HEK293T (cell line): Measurements from ENCODE around the gene RNF212.

Experiments used
- CTCF ChIA-PET: fragments of 350-600 bp; formaldehyde crosslinking; extraction: SDS; loops from one replicate; lab custom pipeline; 2021; ENCODE audit warnings: antibody characterized with exemption, inconsistent platforms; lab: Yijun Ruan, JAX
- POLR2A ChIA-PET: fragments of 350-600 bp; formaldehyde crosslinking; extraction: SDS; loops from one replicate; lab custom pipeline; 2020; ENCODE audit warnings: antibody characterized with exemption, inconsistent platforms; lab: Yijun Ruan, JAX
- DNase-seq: peaks from one replicate; pipeline ENCODE4 v3.0.0; 2012; ENCODE audit warnings: mixed read lengths; ENCODE audit errors: extremely low spot score
- ARNT ChIP-seq: fragments of 450-650 bp; IDR thresholded peaks from 2 replicates; pipeline ENCODE4 v1.6.1; 2017; ENCODE audit warnings: mild to moderate bottlenecking
- BHLHE40 ChIP-seq: fragments of 450-650 bp; IDR thresholded peaks from 2 replicates; pipeline ENCODE4 v1.6.1; 2016; ENCODE audit warnings: mild to moderate bottlenecking, moderate library complexity, borderline replicate concordance
- CTBP1 ChIP-seq: fragments of 450-650 bp; IDR thresholded peaks from 2 replicates; pipeline ENCODE4 v1.6.1; 2016; ENCODE audit warnings: borderline replicate concordance
- ELF4 ChIP-seq: fragments of 450-650 bp; IDR thresholded peaks from 2 replicates; pipeline ENCODE4 v1.6.1; 2017; ENCODE audit warnings: antibody characterized with exemption
- FOXA1 ChIP-seq: fragments of 450-650 bp; IDR thresholded peaks from 2 replicates; pipeline ENCODE4 v1.6.1; 2016; ENCODE audit warnings: mild to moderate bottlenecking
- FOXK2 ChIP-seq: fragments of 450-650 bp; IDR thresholded peaks from 2 replicates; pipeline ENCODE4 v1.6.1; 2016; ENCODE audit warnings: mild to moderate bottlenecking
- FOXM1 ChIP-seq: fragments of 450-650 bp; IDR thresholded peaks from 2 replicates; pipeline ENCODE4 v1.6.1; 2017; ENCODE audit warnings: mild to moderate bottlenecking, borderline replicate concordance
- HDGF ChIP-seq: fragments of 450-650 bp; IDR thresholded peaks from 2 replicates; pipeline ENCODE4 v1.6.1; 2017; ENCODE audit warnings: antibody characterized with exemption, borderline replicate concordance
- L3MBTL2 ChIP-seq: fragments of 450-650 bp; conservative IDR thresholded peaks from 2 replicates; pipeline ENCODE4 v1.6.1; 2016; ENCODE audit warnings: mild to moderate bottlenecking
- LEF1 ChIP-seq: fragments of 450-650 bp; IDR thresholded peaks from 2 replicates; pipeline ENCODE4 v1.6.1; 2017; ENCODE audit warnings: mild to moderate bottlenecking, borderline replicate concordance
- NFRKB ChIP-seq: fragments of 450-650 bp; IDR thresholded peaks from 2 replicates; pipeline ENCODE4 v1.6.1; 2016; ENCODE audit warnings: mild to moderate bottlenecking, moderate library complexity
- PKNOX1 ChIP-seq: fragments of 450-650 bp; IDR thresholded peaks from 2 replicates; pipeline ENCODE4 v1.6.1; 2016
- SP1 ChIP-seq: fragments of 450-650 bp; IDR thresholded peaks from 2 replicates; pipeline ENCODE4 v1.6.1; 2017
- SUZ12 ChIP-seq: fragments of 450-650 bp; IDR thresholded peaks from 2 replicates; pipeline ENCODE4 v1.6.1; 2016; ENCODE audit warnings: mild to moderate bottlenecking
- TARDBP ChIP-seq: fragments of 450-650 bp; IDR thresholded peaks from 2 replicates; pipeline ENCODE4 v1.6.1; 2016
- ZNF384 ChIP-seq: fragments of 450-650 bp; IDR thresholded peaks from 2 replicates; pipeline ENCODE4 v1.6.1; 2016

Gene RNF212

GRCh38 chr4:1113311-1114009, at the start of gene RNF212:
Gene RNF212 (minus strand): TSS chr4:1113564. CDS start chr4:1113464, 100 bp downstream.
- POLR2A ChIA-PET: no interaction called here
- CTCF ChIA-PET: no interaction called here
- TF ChIP-seq FOXM1 (no peak), ZNF384 (no peak), BHLHE40 (no peak), TARDBP (no peak), NFRKB (no peak), SUZ12 (no peak), FOXK2 (no peak), CTBP1 (no peak), SP1 (no peak), L3MBTL2 (no peak), ELF4 (no peak), FOXA1 (no peak), PKNOX1 (no peak)
- no peak for DNase-seq

GRCh38 chr4:1160351-1160750, 47.0 kb upstream of the RNF212 start:
- CTCF ChIA-PET: no interaction called here
- TF ChIP-seq HDGF: no peak
- no peak for TF ChIP-seq SUZ12
- TF ChIP-seq TARDBP: no peak
- no peak for TF ChIP-seq BHLHE40
- no peak for TF ChIP-seq ZNF384
- no peak for TF ChIP-seq FOXM1
- TF ChIP-seq CTBP1: no peak
- POLR2A ChIA-PET: no interaction called here
- DNase-seq: no peak

- no peak for DNase-seq
- TF ChIP-seq ZNF384: no peak
- TF ChIP-seq SUZ12: no peak
- TF ChIP-seq LEF1: no peak
- no peak for TF ChIP-seq HDGF
- ChIA-PET CTCF (interaction anchor here (0.7 kb wide), 1 partner anchor 12 kb away, joined by 3 read pairs; no protein-coding TSS in a partner anchor), POLR2A (no interaction called here)
These were observed 42.7 kb upstream of the RNF212 start for GRCh38 chr4:1156069-1156468.

- DNase-seq: no peak
- POLR2A ChIA-PET: no interaction called here
- CTCF ChIA-PET: interaction anchor here (0.7 kb wide), 1 partner anchor 12 kb away, joined by 3 read pairs; no protein-coding TSS in a partner anchor
- no peak for TF ChIP-seq FOXA1
- TF ChIP-seq ZNF384: no peak
- no peak for TF ChIP-seq HDGF
- no peak for TF ChIP-seq ARNT
- no peak for TF ChIP-seq BHLHE40
- TF ChIP-seq FOXM1: no peak
- TF ChIP-seq TARDBP: no peak
- TF ChIP-seq SP1: no peak
- TF ChIP-seq LEF1: no peak
- no peak for TF ChIP-seq PKNOX1
- TF ChIP-seq ELF4: no peak
- TF ChIP-seq FOXK2: no peak
- no peak for TF ChIP-seq SUZ12
- TF ChIP-seq CTBP1: no peak
- no peak for TF ChIP-seq L3MBTL2
- TF ChIP-seq NFRKB: no peak
These were observed 42.0 kb upstream of the RNF212 start for GRCh38 chr4:1155314-1155713.

GRCh38 chr4:1154523-1155182, 41.3 kb upstream of the RNF212 start:
- DNase-seq: no peak
- CTCF ChIA-PET: no interaction called here
- TF ChIP-seq ELF4 (no peak), ARNT (no peak), PKNOX1 (no peak), TARDBP (no peak), ZNF384 (no peak), SP1 (no peak), LEF1 (no peak), CTBP1 (no peak), FOXK2 (no peak), FOXM1 (no peak), SUZ12 (no peak), L3MBTL2 (no peak)
- POLR2A ChIA-PET: no interaction called here

GRCh38 chr4:1154126-1154522, 40.8 kb upstream of the RNF212 start:
- TF ChIP-seq BHLHE40: no peak
- TF ChIP-seq CTBP1: no peak
- TF ChIP-seq HDGF: no peak
- no peak for TF ChIP-seq TARDBP
- TF ChIP-seq NFRKB: no peak
- TF ChIP-seq ZNF384: no peak
- TF ChIP-seq SP1: no peak
- TF ChIP-seq FOXK2: no peak
- no peak for TF ChIP-seq FOXM1
- TF ChIP-seq LEF1: no peak
- CTCF ChIA-PET: no interaction called here
- no peak for DNase-seq
- POLR2A ChIA-PET: no interaction called here
